HG02943 (cell line): ENCODE results near the gene CNGA3.

Source experiments
- ATAC-seq: cut with Tn5 transposase; IDR thresholded peaks from one replicate; pipeline ENCODE4 v1.9.1; 2021; ENCODE audit warnings: mild to moderate bottlenecking, low read depth, moderate library complexity; ENCODE audit not compliant: unreplicated experiment

CNGA3 gene

DNA sequence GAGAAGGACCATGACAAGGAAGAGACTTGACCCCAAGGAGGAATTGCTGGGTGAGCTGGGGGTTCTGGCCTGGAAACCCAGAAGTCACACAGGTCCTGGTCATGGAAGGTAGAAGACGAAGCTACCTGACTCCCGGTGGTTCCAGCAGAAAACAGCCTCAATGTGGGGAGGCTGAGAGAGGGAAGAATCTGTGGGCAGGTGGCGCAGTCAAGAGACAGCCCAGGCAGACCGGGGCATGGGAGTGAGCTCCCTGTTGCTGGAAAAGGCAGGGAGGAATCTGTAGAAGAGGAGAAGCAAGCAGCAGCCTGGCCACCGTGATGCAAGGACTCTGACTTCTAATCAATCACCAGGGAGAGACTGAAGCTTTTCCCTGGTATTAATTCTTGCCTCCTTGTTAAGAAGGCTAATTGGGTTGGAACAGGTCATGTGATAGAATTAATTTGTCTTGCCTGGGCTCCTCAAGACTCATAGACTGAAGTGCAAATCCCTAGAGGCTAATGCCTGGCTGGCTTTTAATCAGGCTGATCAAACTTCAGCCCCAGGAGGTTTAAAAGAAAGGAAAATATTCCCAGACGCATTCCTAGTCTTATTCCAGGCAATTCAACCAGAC, 30.1 kb downstream of the CNGA3 start:
- ATAC-seq: no peak

DNA sequence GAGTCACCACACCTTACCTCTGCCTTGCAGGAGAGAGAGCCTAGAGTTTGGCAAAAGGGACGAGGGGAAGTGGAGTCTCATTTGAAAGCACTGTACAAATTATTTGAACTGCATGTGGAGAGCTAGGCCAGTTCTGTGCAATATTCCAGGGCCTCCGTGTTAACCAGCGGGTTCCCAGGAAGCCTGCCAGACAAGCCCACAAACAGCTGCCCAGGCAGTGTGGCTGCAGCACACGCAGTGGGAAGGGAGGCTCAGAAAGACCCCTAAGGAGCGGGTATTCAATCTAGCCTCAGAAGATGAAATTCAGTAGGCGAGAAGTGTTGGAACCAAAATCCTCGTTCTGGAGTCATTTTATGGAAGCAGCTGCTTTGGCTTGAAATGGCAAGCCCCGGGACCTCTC, 30.7 kb downstream of the CNGA3 start:
- ATAC-seq: no peak

DNA sequence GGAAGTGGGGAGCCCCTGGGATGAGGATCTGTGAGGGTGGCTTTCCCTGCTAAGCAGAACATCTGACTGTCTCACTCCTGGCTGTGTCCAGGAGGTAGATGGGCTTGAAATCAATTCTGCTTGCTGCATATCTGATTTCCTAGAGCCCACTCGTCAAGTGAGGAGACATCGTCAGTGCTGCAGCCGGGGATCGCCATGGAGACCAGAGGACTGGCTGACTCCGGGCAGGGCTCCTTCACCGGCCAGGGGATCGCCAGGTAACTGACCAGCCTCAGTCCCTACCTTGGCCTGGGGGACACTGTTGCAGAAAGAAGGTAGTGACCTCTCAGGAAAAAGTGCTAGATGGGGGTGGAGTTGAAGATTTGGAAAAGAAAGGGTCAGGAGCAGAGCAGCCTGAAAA, 31.3 kb downstream of the CNGA3 start:
- no peak for ATAC-seq

DNA sequence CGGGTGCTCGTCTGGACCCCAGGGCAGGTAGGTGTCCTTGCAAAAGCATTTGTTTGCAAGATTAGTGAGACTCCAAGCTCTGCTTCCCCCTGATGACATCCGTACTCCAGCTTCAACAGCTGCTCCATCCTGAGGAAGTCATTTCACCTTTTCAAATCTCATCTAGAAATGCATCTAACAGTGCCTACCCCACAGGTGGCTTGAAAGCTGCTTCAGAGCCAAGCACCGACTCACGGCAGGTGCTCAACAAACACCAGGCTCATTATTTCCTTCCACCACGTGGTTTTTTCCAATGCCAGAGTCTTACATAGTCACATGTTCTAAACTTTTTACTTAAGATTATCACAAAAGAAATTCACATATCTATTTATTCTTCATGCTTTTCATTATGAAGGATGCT, 31.9 kb downstream of the CNGA3 start:
- no peak for ATAC-seq

DNA sequence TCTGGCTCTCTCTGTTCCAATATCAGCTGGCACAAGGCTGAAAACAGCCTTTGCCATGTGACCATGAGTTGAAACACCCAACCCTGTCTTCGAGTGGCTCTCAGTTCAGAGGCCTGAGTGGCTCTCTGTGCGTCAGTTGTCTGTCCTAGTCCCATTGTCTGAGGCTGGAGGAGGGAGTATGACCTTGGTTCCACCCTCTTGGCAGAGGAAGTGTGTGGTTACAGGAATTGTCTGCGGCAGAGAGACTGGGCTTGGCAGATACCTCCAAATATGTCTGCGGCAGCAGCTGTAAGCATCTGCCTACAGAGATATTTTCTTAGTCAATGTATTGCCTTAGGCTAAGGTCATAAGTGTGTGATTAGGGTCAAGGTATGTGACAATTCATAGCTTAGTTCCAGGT, 32.6 kb downstream of the CNGA3 start:
- ATAC-seq: no peak

GRCh38 chr2:98379311-98380202, 33.3 kb downstream of the CNGA3 start:
- ATAC-seq: no peak

DNA sequence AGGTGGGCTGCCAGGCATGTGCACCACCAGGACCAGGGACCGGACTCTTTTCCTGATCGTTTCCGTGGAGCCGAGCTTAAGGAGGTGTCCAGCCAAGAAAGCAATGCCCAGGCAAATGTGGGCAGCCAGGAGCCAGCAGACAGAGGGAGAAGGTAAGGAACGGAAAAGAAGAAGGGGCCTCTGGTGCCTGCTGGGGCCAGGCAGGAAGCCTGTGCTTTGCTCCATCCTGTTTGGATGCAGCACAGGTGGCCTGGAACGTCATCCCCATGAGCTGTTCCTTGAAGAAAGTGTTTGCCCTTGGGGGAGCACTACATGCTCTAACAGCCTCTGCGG, 33.9 kb downstream of the CNGA3 start:
- no peak for ATAC-seq

DNA sequence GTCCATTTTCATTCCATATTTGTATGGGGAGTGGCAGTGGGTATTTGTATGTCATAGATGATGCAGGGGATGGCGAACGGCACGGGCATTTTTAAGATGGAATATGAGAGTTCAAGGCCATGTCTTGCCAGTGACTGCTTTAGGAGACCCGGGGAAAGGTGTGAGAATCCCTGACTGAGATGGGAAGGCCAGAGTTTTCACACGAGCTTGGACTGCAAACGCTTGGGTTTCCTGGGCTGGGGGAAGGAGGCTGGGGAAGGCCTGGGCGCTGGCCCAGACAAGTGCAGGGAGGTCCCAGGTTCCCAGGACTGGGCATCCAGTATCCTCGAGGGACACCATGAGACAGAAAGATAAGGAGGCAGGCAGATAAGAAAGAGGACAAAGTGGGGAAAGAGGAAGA, 35.2 kb downstream of the CNGA3 start:
- no peak for ATAC-seq

DNA sequence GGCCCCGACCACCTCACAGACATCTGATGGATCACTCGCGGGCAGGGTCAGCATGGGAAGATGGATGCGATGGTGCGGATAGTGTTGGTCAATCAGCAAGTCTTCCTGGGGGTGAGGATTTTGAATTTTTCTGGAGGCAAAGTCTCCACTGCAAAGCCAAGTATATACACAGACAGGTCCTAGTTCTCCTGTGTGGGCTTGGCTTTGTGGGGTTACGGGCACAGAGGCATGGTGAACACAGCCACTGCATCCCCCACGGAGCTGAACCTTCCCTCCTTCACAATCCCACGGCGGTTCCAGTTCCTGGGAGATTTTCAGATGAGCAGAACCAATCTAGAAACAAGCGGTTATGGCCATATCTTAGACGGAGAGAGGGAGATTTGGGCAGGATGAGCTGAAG, 35.8 kb downstream of the CNGA3 start:
- no peak for ATAC-seq

DNA sequence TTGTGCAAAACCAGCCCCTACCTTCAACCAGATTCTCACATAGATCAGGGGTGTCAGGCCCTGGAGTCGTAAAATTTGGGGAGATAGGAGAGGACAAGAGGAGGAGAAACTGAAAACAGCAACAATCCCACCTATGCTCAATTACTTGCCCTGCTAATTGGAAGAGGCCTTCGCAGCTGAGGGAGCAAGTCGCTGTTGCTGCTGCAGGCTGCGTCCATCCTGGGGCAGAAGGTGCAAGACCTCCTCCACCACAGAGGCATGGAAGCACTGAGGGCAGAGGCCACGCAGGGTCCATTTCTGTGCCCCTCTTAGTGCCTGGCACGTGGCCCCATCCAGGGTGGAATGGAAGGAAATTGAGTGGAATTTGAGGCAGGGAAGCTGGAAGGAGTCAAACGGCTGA, 36.5 kb downstream of the CNGA3 start:
- no peak for ATAC-seq

- no peak for ATAC-seq
These were observed 36.9 kb downstream of the CNGA3 start for GRCh38 chr2:98383166-98383565.

DNA sequence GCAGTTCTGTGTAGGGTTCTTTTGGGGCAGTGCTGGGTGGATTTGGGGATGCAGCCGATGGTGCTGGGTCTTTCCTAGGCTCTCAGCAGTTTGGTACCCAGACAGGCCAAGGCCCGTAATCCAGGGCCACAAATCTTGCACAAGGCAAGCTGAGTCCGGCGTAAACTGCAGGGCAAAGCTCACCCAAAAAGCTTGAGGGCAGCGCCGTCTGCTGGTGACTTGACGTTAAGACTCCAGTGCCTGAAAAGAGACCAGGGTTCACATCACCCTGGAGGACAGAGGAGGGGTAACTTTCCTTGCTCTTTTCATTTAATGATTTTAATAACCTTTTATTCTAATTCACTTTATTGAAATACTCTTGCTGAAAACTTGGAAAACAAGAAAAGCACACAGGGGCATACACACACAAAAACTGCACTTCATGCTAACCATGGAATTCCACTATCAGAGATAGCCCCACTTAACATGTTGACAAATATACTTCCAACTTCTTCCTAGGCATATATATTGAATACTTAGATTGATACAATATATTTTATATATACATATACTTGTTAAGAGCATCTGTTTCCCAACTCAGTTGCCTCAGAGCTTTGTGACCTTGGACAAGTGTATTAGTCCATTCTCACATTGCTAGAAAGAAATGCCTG, 38.9 kb downstream of the CNGA3 start:
- ATAC-seq: no peak

GRCh38 chr2:98387478-98387877, 41.2 kb downstream of the CNGA3 start:
- ATAC-seq: no peak

DNA sequence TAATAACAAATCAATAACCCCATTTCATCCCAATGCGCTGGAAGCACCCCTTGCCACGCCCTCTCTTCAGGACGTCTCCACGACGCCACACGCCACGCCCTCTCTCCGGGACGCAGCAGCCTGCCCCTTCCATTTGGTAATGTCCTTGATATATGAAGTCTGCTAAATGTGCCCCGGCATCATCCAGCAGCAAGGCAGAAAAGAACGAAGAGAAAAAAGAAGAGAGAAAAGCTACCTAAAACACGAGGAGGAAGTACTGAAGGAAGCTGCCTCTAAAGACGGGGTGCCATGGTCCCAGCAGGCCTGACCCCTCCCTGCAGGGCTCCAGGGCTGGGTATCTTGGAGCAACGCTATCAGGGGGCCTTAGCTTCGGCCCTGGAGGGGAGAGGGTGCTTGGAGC, 41.8 kb downstream of the CNGA3 start:
- ATAC-seq: no peak

GRCh38 chr2:98388601-98389250, 42.5 kb downstream of the CNGA3 start:
- ATAC-seq: no peak

GRCh38 chr2:98389251-98389605, 43.0 kb downstream of the CNGA3 start:
- no peak for ATAC-seq

GRCh38 chr2:98390571-98391476, 44.6 kb downstream of the CNGA3 start:
- ATAC-seq: no peak

DNA sequence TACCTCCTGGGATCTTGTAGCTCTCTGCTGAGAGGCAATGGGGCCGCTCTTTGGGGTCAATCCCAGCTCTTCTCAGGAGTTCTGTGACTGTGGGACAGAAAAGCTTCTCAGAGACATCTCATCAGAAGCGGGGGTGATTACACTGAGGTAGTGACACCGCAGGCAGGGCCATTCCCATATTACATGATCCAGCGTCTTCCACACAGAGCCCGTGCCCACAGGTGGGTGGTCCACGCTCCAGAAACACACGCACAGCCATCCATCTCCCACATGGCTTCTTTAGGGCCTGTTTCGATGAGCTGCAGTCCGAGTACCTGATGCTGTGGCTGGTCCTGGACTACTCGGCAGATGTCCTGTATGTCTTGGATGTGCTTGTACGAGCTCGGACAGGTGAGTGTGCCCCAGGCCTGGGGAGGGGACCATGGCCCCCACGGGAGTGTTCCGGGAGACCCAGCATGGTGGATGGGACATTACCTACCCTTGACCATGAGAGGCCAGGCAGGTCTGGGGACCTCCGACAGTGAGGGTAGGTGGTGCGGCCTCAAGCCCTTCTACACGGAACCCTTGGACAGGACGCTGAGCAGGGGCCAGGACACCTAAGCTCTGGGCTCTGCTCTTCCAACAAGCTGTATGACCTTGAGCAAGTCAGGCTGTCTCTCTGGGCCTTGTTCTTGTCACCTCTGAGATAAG, 45.5 kb downstream of the CNGA3 start:
- no peak for ATAC-seq

DNA sequence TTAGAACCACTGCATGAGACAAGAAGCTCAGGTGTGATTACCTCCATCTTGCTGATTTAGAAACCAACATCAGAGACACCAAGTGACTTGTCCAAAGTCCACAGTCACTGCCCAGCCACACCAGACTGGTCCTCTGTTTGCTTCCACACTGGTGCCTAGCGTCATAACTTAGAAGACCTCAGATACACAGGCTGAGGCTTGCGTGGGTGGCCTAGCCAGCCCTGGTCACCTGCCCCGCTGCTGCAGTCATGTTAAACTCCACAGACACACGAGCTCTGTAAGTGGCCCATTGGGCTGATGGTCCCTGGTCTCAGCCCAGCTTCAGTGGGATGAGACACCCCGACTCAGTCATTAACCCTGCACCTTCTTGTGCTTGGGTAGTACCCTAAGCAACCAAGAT, 47.1 kb downstream of the CNGA3 start:
- no peak for ATAC-seq
